GM21737 (cell line): Measurements from ENCODE around the gene UCHL1.
"Not testable (repeated sequence)": the region's sequence is repeated elsewhere in the genome, so short reads cannot be mapped to it uniquely, and the experiment has no call there.

ENCODE experiments used
- ATAC-seq: cut with Tn5 transposase; IDR thresholded peaks from one replicate; pipeline ENCODE4 v1.9.1; 2021; ENCODE audit warnings: mild to moderate bottlenecking, moderate library complexity; ENCODE audit not compliant: unreplicated experiment

Gene UCHL1

GRCh38 chr4:41287852-41288251, 31.1 kb downstream of the UCHL1 start:
- no peak for ATAC-seq

GRCh38 chr4:41288254-41288653, 31.5 kb downstream of the UCHL1 start:
- no peak for ATAC-seq

- no peak for ATAC-seq
Measured at GRCh38 chr4:41290479-41290878, 33.8 kb downstream of the UCHL1 start.

GRCh38 chr4:41294445-41295062, 37.8 kb downstream of the UCHL1 start:
- no peak for ATAC-seq

DNA sequence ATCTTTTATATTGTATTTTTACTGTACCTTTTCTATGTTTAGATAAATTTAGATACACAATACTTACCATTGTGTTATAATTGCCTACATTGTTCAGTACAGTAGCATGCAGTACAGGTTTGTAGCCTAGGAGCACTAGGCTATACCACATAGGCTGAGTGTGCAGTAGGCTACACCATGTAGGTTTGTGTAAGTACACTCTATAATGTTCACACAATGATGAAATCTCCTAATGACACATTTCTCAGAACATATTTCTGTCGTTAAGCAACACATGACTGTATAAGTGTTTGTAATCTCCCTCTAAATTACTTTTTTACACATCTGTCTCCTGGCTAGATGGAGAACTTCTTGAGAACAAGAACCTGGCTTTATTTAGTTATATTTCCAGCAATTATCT, 40.3 kb downstream of the UCHL1 start:
- ATAC-seq = no peak

GRCh38 chr4:41297832-41298231, 41.1 kb downstream of the UCHL1 start:
- ATAC-seq = no peak

- no peak for ATAC-seq
Measured at GRCh38 chr4:41299486-41299885, 42.8 kb downstream of the UCHL1 start.

- ATAC-seq = no peak
Measured at GRCh38 chr4:41301137-41301536, 44.4 kb downstream of the UCHL1 start.

DNA sequence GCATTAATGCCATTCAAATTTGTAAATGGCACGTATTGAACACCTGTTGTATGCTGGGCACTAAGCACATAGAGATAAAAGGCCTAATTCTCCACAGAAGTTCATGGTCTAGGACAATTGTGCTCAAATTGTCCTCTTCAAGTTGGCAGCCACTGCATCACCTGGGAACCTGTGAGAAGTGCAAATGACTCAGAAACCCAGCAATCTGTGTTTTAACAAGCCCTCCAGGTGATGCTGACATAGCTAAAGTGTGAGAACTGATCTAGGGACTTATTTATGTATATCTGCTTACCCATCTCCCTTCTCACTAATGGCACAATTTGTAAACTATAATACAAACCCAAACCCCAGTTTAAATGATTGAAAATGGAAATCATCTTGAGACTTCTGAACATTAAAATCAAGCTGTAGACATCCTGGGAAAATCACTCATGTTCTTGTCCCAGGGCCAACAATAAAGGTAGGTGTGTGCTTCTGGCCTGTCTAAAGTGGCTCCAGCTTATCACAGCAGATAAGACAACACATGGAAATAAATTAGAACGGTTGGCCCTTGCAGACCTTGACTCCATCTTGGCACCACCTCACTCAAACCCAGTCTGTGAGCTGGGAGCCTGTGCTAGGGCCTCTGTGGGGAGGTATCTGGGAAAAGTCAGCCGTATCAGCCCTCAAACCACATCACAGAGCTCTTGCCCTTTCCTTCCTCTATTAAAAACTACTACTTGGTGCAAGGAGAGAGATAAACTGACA, 46.8 kb downstream of the UCHL1 start:
- ATAC-seq = no peak

GRCh38 chr4:41304221-41304620, 47.5 kb downstream of the UCHL1 start:
- ATAC-seq = no peak

DNA sequence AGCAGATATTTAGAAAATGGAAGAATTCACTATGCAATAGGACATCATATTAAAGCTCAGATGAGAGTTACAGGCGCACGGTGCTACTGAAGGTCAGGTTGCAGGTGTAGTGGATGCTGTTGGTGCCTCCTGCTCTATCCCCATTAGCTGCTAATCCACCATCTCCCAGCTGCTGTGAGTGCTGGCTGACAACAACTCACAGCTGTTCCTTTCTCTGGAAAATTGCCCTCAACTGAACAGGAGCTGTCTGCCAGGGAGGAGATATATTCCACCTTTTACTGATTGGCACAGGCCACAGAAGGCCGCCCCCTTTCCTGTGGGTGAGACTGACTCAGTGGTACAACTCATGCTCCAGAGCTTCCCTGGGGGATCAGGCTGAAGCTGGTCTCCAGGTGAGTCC, 48.7 kb downstream of the UCHL1 start:
- no peak for ATAC-seq

GRCh38 chr4:41307638-41308037, 50.9 kb downstream of the UCHL1 start:
- ATAC-seq = no peak

DNA sequence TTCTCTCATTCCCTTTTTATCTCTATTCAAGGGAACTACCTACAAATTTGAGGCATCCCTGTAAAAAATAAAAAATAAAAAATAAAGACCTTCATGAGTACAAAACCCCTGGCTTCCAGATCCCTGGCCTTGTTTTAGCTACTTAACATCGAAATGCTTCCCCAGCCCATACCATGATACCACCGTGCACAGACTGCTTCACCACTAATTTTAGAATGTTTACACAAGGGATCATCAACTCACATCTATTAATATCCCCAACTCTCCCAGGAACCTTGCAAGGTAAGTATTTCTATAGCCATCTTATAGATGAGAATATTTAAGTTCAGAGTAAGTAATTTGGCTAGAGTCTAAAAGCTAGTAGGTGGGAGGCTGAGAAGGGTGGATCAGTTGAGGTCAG, 51.7 kb downstream of the UCHL1 start:
- no peak for ATAC-seq

GRCh38 chr4:41315426-41315825, 58.7 kb downstream of the UCHL1 start:
- ATAC-seq = not testable (repeated sequence)

DNA sequence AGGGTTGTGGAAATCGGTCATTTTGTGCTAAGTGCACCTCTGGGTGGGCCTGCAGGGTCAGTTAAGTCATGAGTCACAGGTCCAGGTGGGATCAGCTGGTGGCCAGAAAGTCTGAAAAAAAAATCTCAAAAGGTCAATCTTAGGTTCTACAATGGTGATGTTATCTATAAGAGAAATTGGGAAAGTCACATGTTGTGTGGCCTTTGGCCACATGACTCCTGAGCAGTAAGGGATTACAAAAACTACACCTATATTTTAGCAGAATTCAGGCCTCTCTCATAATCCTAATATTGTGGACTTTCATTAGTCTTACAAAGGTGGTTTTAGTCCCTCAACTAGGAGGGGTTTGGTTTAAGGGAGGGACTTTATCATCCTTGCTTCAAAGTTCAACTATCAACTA, 59.1 kb downstream of the UCHL1 start:
- ATAC-seq = no peak
